IMR-90 (cell line): Measurements from ENCODE around the gene SNRNP25. TPM values are rescaled to one million over a fixed set of nuclear protein-coding genes. Genes with fewer than 3 reads are reported as not detected.

ENCODE experiments used
- ATAC-seq: fragments of 200-7000 bp; cut with Tn5 transposase; 2 replicates; pipeline ENCODE4 v1.9.1; 2020; ENCODE audit warnings: low read depth, mild to moderate bottlenecking, moderate library complexity
- BruUV-seq: library from RNA; stranded (reverse); fragments of 400-500 nt; replicated peaks from 2 replicates; lab custom pipeline; 2021; lab: Mats Ljungman, UMichigan
- CTCF ChIA-PET: fragments of 300-600 bp; formaldehyde crosslinking; extraction: SDS; loops from one replicate; lab custom pipeline; 2021; ENCODE audit warnings: antibody characterized with exemption; lab: Yijun Ruan, JAX
- POLR2A ChIA-PET: fragments of 300-600 bp; sonication (Branson Sonifier 250); formaldehyde crosslinking; loops from one replicate; lab custom pipeline; 2022; ENCODE audit warnings: antibody characterized with exemption; ENCODE audit not compliant: unreplicated experiment; lab: Charles Lee
- DNase-seq: peaks from one replicate; pipeline ENCODE4 v3.0.0; 2013
- H2AFZ ChIP-seq: replicated peaks from 2 replicates; pipeline ENCODE3; 2013; ENCODE audit warnings: low read length, mild to moderate bottlenecking; ENCODE audit not compliant: poor library complexity
- H2AK5ac ChIP-seq: 2 replicates; pipeline ENCODE4 v1.6.1; 2013; ENCODE audit warnings: low read depth, low read length, inconsistent platforms
- H2AK9ac ChIP-seq: replicated peaks from 2 replicates; pipeline ENCODE3; 2013; ENCODE audit warnings: mild to moderate bottlenecking, low read depth, low read length, moderate library complexity; ENCODE audit not compliant: poor library complexity
- H2BK120ac ChIP-seq: 2 replicates; pipeline ENCODE4 v1.6.1; 2013; ENCODE audit warnings: low read depth, low read length, inconsistent platforms
- H2BK15ac ChIP-seq: 3 replicates; pipeline ENCODE4 v1.6.1; 2013; ENCODE audit warnings: low read depth, low read length, inconsistent platforms
- H2BK20ac ChIP-seq: 2 replicates; pipeline ENCODE4 v1.6.1; 2013; ENCODE audit warnings: low read depth, mild to moderate bottlenecking, inconsistent platforms, low read length, moderate library complexity
- H2BK5ac ChIP-seq: 2 replicates; pipeline ENCODE4 v1.6.1; 2013; ENCODE audit warnings: mild to moderate bottlenecking, low read depth, low read length, inconsistent platforms; ENCODE audit not compliant: poor library complexity, severe bottlenecking
- H3K14ac ChIP-seq: replicated peaks from 2 replicates; pipeline ENCODE4 v1.6.1; 2013; ENCODE audit warnings: low read depth, low read length, inconsistent platforms
- H3K18ac ChIP-seq: 2 replicates; pipeline ENCODE4 v1.6.1; 2013; ENCODE audit warnings: low read depth, low read length, control low read depth
- H3K23ac ChIP-seq: 2 replicates; pipeline ENCODE4 v1.6.1; 2013; ENCODE audit warnings: low read depth, low read length, inconsistent platforms
- H3K27ac ChIP-seq: 2 replicates; pipeline ENCODE4 v1.5.1; 2013; ENCODE audit warnings: mild to moderate bottlenecking, control low read depth, low read length; ENCODE audit not compliant: insufficient read depth
- H3K27me3 ChIP-seq: 2 replicates; pipeline ENCODE4 v1.6.1; 2013; ENCODE audit warnings: low read length; ENCODE audit not compliant: control insufficient read depth, insufficient read depth
- H3K36me3 ChIP-seq: 2 replicates; pipeline ENCODE4 v1.6.1; 2013; ENCODE audit warnings: low read length, mixed read lengths; ENCODE audit not compliant: control insufficient read depth, insufficient read depth
- H3K4ac ChIP-seq: 2 replicates; pipeline ENCODE4 v1.6.1; 2013; ENCODE audit warnings: low read depth, low read length, inconsistent platforms
- H3K4me1 ChIP-seq: 2 replicates; pipeline ENCODE4 v1.6.1; 2013; ENCODE audit warnings: low read length, mixed read lengths; ENCODE audit not compliant: control insufficient read depth, insufficient read depth
- H3K4me2 ChIP-seq: 2 replicates; pipeline ENCODE4 v1.6.1; 2013; ENCODE audit warnings: low read depth, mild to moderate bottlenecking, control low read depth, low read length, moderate library complexity
- H3K4me3 ChIP-seq: 2 replicates; pipeline ENCODE4 v1.5.1; 2013; ENCODE audit warnings: low read depth, mild to moderate bottlenecking, control low read depth, low read length, moderate library complexity; ENCODE audit not compliant: insufficient read depth
- H3K56ac ChIP-seq: 2 replicates; pipeline ENCODE4 v1.6.1; 2013; ENCODE audit warnings: low read length, inconsistent platforms; ENCODE audit not compliant: insufficient read depth; ENCODE audit errors: extremely low read depth
- H3K79me1 ChIP-seq, 2 experiments: 2 replicates each; pipeline ENCODE4 v1.6.1; 2013; ENCODE audit warnings: low read length in 2 of 2, inconsistent platforms in 1 of 2, low read depth in 1 of 2
- H3K9ac ChIP-seq: 2 replicates; pipeline ENCODE4 v1.6.1; 2013; ENCODE audit warnings: low read depth, low read length, control low read depth
- H3K9me1 ChIP-seq: 2 replicates; pipeline ENCODE4 v1.6.1; 2013; ENCODE audit warnings: low read length, inconsistent platforms; ENCODE audit not compliant: insufficient read depth
- H3K9me3 ChIP-seq: 2 replicates; pipeline ENCODE4 v1.6.1; 2013; ENCODE audit warnings: low read length; ENCODE audit not compliant: control insufficient read depth, insufficient read depth
- H4K20me1 ChIP-seq: 2 replicates; pipeline ENCODE4 v1.6.1; 2013; ENCODE audit warnings: low read length, inconsistent platforms; ENCODE audit not compliant: insufficient read depth
- H4K5ac ChIP-seq: 2 replicates; pipeline ENCODE4 v1.6.1; 2013; ENCODE audit warnings: mild to moderate bottlenecking, low read depth, low read length, control low read depth
- H4K8ac ChIP-seq, 2 experiments: 2 replicates each; pipeline ENCODE4 v1.6.1; 2013; ENCODE audit warnings: low read depth in 2 of 2, low read length in 2 of 2, control low read depth in 1 of 2, inconsistent platforms in 1 of 2
- H4K91ac ChIP-seq: 2 replicates; pipeline ENCODE4 v1.6.1; 2013; ENCODE audit warnings: low read depth, low read length, inconsistent platforms; ENCODE audit not compliant: insufficient read depth
- BHLHE40 ChIP-seq: fragments of 150-350 bp; IDR thresholded peaks from 2 replicates; pipeline ENCODE4 v1.6.1; 2016; ENCODE audit warnings: mild to moderate bottlenecking, low read depth, low read length
- CHD1 ChIP-seq: IDR thresholded peaks from 2 replicates; pipeline ENCODE4 v1.6.1; 2012; ENCODE audit warnings: low read depth, low read length, improper control_type of control experiment
- FOS ChIP-seq: fragments of 150-350 bp; IDR thresholded peaks from 2 replicates; pipeline ENCODE4 v1.6.1; 2016; ENCODE audit warnings: low read depth, low read length
- MAFK ChIP-seq: IDR thresholded peaks from 2 replicates; pipeline ENCODE4 v1.6.1; 2012; ENCODE audit warnings: low read depth, low read length, improper control_type of control experiment
- MXI1 ChIP-seq: IDR thresholded peaks from 2 replicates; pipeline ENCODE4 v1.6.1; 2012; ENCODE audit warnings: low read depth, mild to moderate bottlenecking, low read length, moderate library complexity, borderline replicate concordance
- NFE2L2 ChIP-seq: fragments of 150-350 bp; IDR thresholded peaks from 2 replicates; pipeline ENCODE4 v1.6.1; 2016; ENCODE audit warnings: low read depth, mild to moderate bottlenecking, low read length
- POLR2A ChIP-seq: IDR thresholded peaks from 2 replicates; pipeline ENCODE4 v1.6.1; 2012; ENCODE audit warnings: mild to moderate bottlenecking, low read depth, low read length
- RAD21 ChIP-seq: IDR thresholded peaks from 2 replicates; pipeline ENCODE4 v1.6.1; 2012; ENCODE audit warnings: low read length, improper control_type of control experiment
- WGBS, 2 experiments: methylation state at CpG; one replicate each; pipeline versions ENCODE4 v1.1.5 to v1.1.7; 2013; ENCODE audit warnings: missing lambda C conversion rate in 2 of 2; ENCODE audit not compliant: insufficient read length in 1 of 2; ENCODE audit errors: extremely low coverage in 2 of 2; 5-methylcytosine and 5-hydroxymethylcytosine counted together
- dilution Hi-C: fragments of 300-500 bp; cut with HindIII; formaldehyde crosslinking; loops from one replicate; pipeline ENCODE4 v1.14.3; 2018; ENCODE audit warnings: low sequenced_read_pairs; ENCODE audit not compliant: unreplicated experiment
- in situ Hi-C: fragments of 300-500 bp; cut with MboI; formaldehyde crosslinking; loops from 3 replicates; pipeline ENCODE4 v1.14.3; 2019; ENCODE audit warnings: low sequenced_read_pairs, inconsistent platforms, mixed read lengths
- intact Hi-C: fragments of 100-400 bp; cut with micrococcal nuclease; formaldehyde crosslinking; loops from 2 replicates; pipeline ENCODE4 v1.10.0; 2022
- polyA plus RNA-seq, 3 experiments: library from polyadenylated mRNA; depleted of rRNA; stranded (reverse); fragments of >200 nt; gene quantifications; 2 replicates each; pipeline ENCODE4 v1.2.3, GENCODE V29; 2012; ENCODE audit warnings: low replicate concordance in 1 of 3
- total RNA-seq: library from RNA; depleted of rRNA; stranded (reverse); fragments of >200 nt; gene quantifications from 2 replicates; pipeline ENCODE4 v1.2.3, GENCODE V29; 2012
- TF ChIP-seq, protein P1 (sequence below): fragments of 150-350 bp; IDR thresholded peaks from 2 replicates; pipeline ENCODE4 v1.6.1; 2016; ENCODE audit warnings: low read depth, mild to moderate bottlenecking, low read length, moderate library complexity, borderline replicate concordance
- TF ChIP-seq, protein P2 (sequence below): fragments of 150-350 bp; IDR thresholded peaks from 2 replicates; pipeline ENCODE4 v1.6.1; 2017; ENCODE audit warnings: mild to moderate bottlenecking, antibody characterized with exemption, low read length, low read depth
- TF ChIP-seq, protein P3 (sequence below): conservative IDR thresholded peaks from 2 replicates; pipeline ENCODE4 v1.5.1; 2012; ENCODE audit warnings: mild to moderate bottlenecking, low read depth, low read length, improper control_type of control experiment

SNRNP25 gene
- total and polyA plus RNA-seq, 2 of the 4 experiments (the other 2 are of a cell fraction) = 67.2 to 88.0 TPM

DNA sequence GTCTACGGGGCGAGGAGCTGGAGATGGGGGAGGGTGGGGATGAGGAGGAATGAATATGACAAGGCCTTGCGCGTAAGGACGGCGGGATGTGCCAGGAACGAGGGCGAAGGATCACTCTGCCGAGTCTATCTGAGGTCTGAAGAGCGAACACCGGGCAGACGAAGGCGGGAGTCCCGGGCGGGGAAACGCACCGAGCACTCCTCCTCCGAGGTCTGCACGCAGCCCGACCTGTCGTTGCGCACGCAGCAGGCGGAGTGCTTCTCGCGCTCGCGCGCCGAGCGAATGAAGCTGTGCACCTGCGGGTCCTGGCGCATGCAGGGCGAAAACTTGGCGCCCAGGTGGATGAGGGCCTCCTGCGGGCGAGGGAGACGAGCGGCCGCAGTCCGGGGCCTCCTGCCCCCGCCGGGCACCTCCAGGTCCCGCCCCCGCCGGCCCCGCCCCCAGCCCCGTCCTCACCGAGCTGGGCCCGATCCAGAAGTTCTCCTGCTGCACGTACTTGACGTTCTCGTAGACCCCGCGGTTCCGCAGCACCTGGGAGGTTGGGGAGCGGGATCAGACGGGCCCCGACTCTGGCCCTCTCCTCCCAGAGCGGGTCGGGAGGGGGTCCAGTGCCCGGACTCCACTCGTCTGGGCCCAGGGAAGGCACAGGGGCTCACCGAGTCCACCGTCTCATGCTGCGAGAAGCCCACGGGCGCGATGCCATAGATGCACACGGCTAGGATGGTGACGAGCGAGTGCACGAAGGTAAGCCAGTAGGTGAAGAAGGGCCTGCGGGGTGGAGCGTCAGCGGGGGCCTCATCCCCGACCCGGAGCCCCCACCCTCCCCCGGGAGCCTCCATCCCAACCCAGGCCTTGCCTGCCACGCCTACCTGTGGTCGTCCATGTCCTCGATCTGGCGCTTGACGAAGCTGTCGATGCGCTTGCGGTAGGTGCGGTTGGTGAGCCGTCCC, 7.6 kb downstream of the SNRNP25 start (continued):
- no peak for TF ChIP-seq NFE2L2

DNA sequence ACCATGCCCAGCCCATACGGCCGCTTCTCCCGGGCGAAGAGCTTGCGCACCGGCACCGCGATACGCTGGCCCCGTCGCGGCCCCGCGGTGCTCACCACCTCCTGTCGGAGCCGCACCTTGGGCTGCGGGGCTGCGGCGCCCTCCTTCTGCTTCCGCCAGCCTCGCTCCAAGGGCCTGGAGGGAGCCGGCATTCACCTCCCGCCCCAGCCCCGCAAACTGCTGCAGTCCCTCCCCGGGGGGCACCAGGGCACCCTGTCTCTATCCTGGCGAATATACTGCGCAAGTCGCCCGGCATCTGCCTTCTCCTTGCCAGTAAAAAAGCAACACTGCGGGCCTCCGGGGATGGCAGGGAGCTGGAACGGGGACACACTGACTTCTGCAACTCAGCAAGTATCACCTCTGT, 8.3 kb downstream of the SNRNP25 start:
- Histone ChIP-seq H3K27ac (no peak overlapping the region), H2BK15ac (no peak overlapping the region), H2BK120ac (no peak overlapping the region), H3K4ac (no peak overlapping the region), H3K23ac (no peak overlapping the region), H2AFZ (no peak overlapping the region), H3K9me3 (no peaks in the 10 kb centered on the region), H2AK5ac (no peak overlapping the region), H3K79me1 (peaks cover 19 to 62% of the 10 kb centered on the region in 2 experiments), H3K9ac (no peak overlapping the region), H2AK9ac (no peak overlapping the region), H4K91ac (no peak overlapping the region), H3K36me3 (peaks cover 77% of the 10 kb centered on the region), H3K56ac (no peak overlapping the region), H4K20me1 (peaks cover 67% of the 10 kb centered on the region), H3K9me1 (no peaks in the 10 kb centered on the region), H3K27me3 (no peaks in the 10 kb centered on the region), H3K18ac (no peak overlapping the region), H3K4me1 (peaks cover 9% of the 10 kb centered on the region; the same call in 1 of the 2 replicates), H3K4me2 (no peak overlapping the region), H2BK5ac (no peak overlapping the region), H4K5ac (no peak overlapping the region), H3K14ac (no peak overlapping the region), H4K8ac (no peak overlapping the region), H3K4me3 (no peak overlapping the region), H2BK20ac (no peak overlapping the region)
- 94% methylated on average over 13 of the region's 32 CpGs; no CpG with 5 or more reads in 1 of the 2 experiments for WGBS, 2 experiments
- BruUV-seq = no TSS peak
- ChIA-PET CTCF (interaction anchor here (1.0 to 1.1 kb wide), 2 partner anchors 33 to 35 kb away, joined by 3 to 5 read pairs; no protein-coding TSS in a partner anchor), POLR2A (no interaction called here)
- dilution Hi-C loops = no loop called here
- DNase-seq (no peak), ATAC-seq (no peak)
- in situ Hi-C loops = no loop called here
- intact Hi-C loops = no loop called here
- TF ChIP-seq MAFK (no peak), FOS (no peak), POLR2A (no peak), MXI1 (no peak), CHD1 (no peak), RAD21 (no peak), BHLHE40 (no peak)
- TF ChIP-seq, protein P1, sequence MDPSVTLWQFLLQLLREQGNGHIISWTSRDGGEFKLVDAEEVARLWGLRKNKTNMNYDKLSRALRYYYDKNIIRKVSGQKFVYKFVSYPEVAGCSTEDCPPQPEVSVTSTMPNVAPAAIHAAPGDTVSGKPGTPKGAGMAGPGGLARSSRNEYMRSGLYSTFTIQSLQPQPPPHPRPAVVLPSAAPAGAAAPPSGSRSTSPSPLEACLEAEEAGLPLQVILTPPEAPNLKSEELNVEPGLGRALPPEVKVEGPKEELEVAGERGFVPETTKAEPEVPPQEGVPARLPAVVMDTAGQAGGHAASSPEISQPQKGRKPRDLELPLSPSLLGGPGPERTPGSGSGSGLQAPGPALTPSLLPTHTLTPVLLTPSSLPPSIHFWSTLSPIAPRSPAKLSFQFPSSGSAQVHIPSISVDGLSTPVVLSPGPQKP = no peak
- TF ChIP-seq, protein P2, sequence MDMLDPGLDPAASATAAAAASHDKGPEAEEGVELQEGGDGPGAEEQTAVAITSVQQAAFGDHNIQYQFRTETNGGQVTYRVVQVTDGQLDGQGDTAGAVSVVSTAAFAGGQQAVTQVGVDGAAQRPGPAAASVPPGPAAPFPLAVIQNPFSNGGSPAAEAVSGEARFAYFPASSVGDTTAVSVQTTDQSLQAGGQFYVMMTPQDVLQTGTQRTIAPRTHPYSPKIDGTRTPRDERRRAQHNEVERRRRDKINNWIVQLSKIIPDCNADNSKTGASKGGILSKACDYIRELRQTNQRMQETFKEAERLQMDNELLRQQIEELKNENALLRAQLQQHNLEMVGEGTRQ = no peak
- TF ChIP-seq, protein P3, sequence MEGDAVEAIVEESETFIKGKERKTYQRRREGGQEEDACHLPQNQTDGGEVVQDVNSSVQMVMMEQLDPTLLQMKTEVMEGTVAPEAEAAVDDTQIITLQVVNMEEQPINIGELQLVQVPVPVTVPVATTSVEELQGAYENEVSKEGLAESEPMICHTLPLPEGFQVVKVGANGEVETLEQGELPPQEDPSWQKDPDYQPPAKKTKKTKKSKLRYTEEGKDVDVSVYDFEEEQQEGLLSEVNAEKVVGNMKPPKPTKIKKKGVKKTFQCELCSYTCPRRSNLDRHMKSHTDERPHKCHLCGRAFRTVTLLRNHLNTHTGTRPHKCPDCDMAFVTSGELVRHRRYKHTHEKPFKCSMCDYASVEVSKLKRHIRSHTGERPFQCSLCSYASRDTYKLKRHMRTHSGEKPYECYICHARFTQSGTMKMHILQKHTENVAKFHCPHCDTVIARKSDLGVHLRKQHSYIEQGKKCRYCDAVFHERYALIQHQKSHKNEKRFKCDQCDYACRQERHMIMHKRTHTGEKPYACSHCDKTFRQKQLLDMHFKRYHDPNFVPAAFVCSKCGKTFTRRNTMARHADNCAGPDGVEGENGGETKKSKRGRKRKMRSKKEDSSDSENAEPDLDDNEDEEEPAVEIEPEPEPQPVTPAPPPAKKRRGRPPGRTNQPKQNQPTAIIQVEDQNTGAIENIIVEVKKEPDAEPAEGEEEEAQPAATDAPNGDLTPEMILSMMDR = no peak
